OCI-LY7 (cell line): Measurements from ENCODE around the gene DGKG.

Experiments used
- CTCF ChIP-seq: fragments of 200-600 bp; sonication (generic); conservative IDR thresholded peaks from 2 replicates; pipeline ENCODE4 v1.5.1; 2014; ENCODE audit warnings: mild to moderate bottlenecking, antibody characterized with exemption, low read length, moderate library complexity, mixed read lengths
- EZH2phosphoT487 ChIP-seq: fragments of 200-600 bp; sonication (generic); IDR thresholded peaks from 2 replicates; pipeline ENCODE4 v1.6.1; 2018; ENCODE audit warnings: low read depth, borderline replicate concordance, mild to moderate bottlenecking, mixed run types, antibody characterized with exemption, low read length, moderate library complexity, mixed read lengths

GRCh38 chr3:186154641-186155040, 207.4 kb downstream of the DGKG start:
- TF ChIP-seq CTCF: no peak
- no peak for TF ChIP-seq EZH2phosphoT487
